HepG2 (cell line): ENCODE measurements around the gene SDHAF1. TPM values are rescaled to one million over a fixed set of nuclear protein-coding genes. Genes with fewer than 3 reads are reported as not detected.

Experiments
- AGO2 ChIP-seq: fragments of 200-400 bp; formaldehyde crosslinking; optimal IDR thresholded peaks from 2 replicates; pipeline ENCODE3; 2017; ENCODE audit warnings: mild to moderate bottlenecking, low read depth, low read length, moderate library complexity
- KDM2A ChIP-seq: sonication (generic); formaldehyde crosslinking; IDR thresholded peaks from 2 replicates; pipeline ENCODE4 v1.4.0; 2020; ENCODE audit warnings: low read depth, missing genetic modification reagents, borderline replicate concordance
- KMT2A ChIP-seq: sonication (generic); formaldehyde crosslinking; IDR thresholded peaks from 2 replicates; pipeline ENCODE4 v1.4.0; 2020; ENCODE audit warnings: missing genetic modification reagents
- ZNF225 ChIP-seq: sonication (generic); formaldehyde crosslinking; IDR thresholded peaks from 2 replicates; pipeline ENCODE4 v1.4.0; 2020; ENCODE audit warnings: mild to moderate bottlenecking, missing genetic modification reagents
- ZNF552 ChIP-seq: sonication (generic); formaldehyde crosslinking; IDR thresholded peaks from 2 replicates; pipeline ENCODE4 v1.9.0; 2022; ENCODE audit warnings: missing genetic modification reagents, mild to moderate bottlenecking, borderline replicate concordance
- ZNF629 ChIP-seq: sonication (generic); formaldehyde crosslinking; conservative IDR thresholded peaks from 2 replicates; pipeline ENCODE4 v1.5.0; 2020; ENCODE audit warnings: missing genetic modification reagents
- polyA plus RNA-seq, 8 experiments: library from polyadenylated mRNA; depleted of rRNA in 3 of 8; stranded (reverse) in 7 of 8; unstranded in 1 of 8; fragments of >200 nt; fragmentation: Illumina TruSeq in 4 of 8; extraction: Trizol in 4 of 8; gene quantifications; 2 replicates each; pipeline versions ENCODE4 v1.2.1 to v1.2.3, GENCODE V29; 2011 to 2016; ENCODE audit warnings: low read depth in 4 of 8, missing spikeins in 1 of 8, mixed read lengths in 1 of 8; ENCODE audit not compliant: insufficient read depth in 1 of 8
- total RNA-seq, 5 experiments: library from RNA; depleted of rRNA; stranded (reverse); fragments of >200 nt; fragmentation: Illumina TruSeq; extraction: Trizol; gene quantifications; 2 replicates each; pipeline ENCODE4 v1.2.3, GENCODE V29; 2016; ENCODE audit warnings: low read depth in 1 of 5
- TF ChIP-seq, protein P1 (sequence below): IDR thresholded peaks from 2 replicates; pipeline ENCODE4 v1.6.1; 2016; ENCODE audit warnings: low read depth, missing genetic modification reagents, missing compliant biosample characterization
- TF ChIP-seq, protein P2 (sequence below): sonication (generic); formaldehyde crosslinking; IDR thresholded peaks from 2 replicates; pipeline ENCODE4 v1.8.1; 2022; ENCODE audit warnings: low read depth, mild to moderate bottlenecking, missing genetic modification reagents
- TF ChIP-seq, protein P3 (sequence below), 2 experiments: sonication (generic) in 1 of 2; formaldehyde crosslinking in 1 of 2; IDR thresholded peaks; 2 replicates each; pipeline versions ENCODE4 v1.6.1 to v1.9.0; 2014 to 2022; ENCODE audit warnings: antibody characterized with exemption in 1 of 2, borderline replicate concordance in 1 of 2, inconsistent platforms in 1 of 2, low read depth in 1 of 2, missing genetic modification reagents in 1 of 2

The SDHAF1 gene
- total and polyA plus RNA-seq, 2 of the 13 experiments (the other 11 are each of a cell fraction or from before 2014, with no cell fraction given) = 17.8 to 22.8 TPM

DNA sequence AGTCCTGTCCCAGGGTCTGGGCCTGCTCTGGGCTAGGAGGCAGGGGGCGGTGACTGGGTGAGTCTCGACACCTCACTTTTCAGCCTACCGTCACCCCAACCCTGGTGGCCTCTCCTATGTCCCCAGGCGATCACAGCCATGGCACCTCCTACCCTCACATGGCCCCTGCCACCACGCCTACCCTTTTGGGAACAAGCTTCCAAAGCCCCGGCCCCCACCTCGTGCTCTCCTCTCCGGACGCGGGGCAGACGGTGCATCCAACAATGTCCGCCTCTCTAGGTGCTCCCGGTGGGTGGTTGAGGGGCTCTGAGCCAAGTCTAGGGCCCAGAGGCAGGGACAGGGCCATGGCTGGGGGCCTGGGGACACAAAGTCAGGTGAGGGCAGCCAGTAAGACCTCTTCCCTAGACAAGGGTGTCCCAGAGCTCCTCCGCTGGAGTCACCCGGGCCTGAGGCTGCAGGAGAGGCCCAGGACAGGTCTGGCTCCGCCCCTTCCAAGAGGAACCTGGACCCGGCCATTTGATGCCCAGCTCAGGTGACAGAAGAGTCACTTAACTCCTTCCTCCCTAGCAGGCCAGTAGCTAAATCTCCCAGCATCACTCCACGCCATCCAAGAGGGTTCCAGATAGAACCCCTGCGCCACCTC, 13.5 kb downstream of the SDHAF1 start, which contains the start of gene SYNE4 (continued):
- TF ChIP-seq, protein P1, sequence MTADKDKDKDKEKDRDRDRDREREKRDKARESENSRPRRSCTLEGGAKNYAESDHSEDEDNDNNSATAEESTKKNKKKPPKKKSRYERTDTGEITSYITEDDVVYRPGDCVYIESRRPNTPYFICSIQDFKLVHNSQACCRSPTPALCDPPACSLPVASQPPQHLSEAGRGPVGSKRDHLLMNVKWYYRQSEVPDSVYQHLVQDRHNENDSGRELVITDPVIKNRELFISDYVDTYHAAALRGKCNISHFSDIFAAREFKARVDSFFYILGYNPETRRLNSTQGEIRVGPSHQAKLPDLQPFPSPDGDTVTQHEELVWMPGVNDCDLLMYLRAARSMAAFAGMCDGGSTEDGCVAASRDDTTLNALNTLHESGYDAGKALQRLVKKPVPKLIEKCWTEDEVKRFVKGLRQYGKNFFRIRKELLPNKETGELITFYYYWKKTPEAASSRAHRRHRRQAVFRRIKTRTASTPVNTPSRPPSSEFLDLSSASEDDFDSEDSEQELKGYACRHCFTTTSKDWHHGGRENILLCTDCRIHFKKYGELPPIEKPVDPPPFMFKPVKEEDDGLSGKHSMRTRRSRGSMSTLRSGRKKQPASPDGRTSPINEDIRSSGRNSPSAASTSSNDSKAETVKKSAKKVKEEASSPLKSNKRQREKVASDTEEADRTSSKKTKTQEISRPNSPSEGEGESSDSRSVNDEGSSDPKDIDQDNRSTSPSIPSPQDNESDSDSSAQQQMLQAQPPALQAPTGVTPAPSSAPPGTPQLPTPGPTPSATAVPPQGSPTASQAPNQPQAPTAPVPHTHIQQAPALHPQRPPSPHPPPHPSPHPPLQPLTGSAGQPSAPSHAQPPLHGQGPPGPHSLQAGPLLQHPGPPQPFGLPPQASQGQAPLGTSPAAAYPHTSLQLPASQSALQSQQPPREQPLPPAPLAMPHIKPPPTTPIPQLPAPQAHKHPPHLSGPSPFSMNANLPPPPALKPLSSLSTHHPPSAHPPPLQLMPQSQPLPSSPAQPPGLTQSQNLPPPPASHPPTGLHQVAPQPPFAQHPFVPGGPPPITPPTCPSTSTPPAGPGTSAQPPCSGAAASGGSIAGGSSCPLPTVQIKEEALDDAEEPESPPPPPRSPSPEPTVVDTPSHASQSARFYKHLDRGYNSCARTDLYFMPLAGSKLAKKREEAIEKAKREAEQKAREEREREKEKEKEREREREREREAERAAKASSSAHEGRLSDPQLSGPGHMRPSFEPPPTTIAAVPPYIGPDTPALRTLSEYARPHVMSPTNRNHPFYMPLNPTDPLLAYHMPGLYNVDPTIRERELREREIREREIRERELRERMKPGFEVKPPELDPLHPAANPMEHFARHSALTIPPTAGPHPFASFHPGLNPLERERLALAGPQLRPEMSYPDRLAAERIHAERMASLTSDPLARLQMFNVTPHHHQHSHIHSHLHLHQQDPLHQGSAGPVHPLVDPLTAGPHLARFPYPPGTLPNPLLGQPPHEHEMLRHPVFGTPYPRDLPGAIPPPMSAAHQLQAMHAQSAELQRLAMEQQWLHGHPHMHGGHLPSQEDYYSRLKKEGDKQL (CRISPR knock-in tag) = no peak
- peak; percentile 88 for TF ChIP-seq KDM2A (CRISPR knock-in tag)
- peak; percentile 71; the same call in 1 of the 2 replicates for TF ChIP-seq ZNF225 (CRISPR knock-in tag)
- TF ChIP-seq, protein P2, sequence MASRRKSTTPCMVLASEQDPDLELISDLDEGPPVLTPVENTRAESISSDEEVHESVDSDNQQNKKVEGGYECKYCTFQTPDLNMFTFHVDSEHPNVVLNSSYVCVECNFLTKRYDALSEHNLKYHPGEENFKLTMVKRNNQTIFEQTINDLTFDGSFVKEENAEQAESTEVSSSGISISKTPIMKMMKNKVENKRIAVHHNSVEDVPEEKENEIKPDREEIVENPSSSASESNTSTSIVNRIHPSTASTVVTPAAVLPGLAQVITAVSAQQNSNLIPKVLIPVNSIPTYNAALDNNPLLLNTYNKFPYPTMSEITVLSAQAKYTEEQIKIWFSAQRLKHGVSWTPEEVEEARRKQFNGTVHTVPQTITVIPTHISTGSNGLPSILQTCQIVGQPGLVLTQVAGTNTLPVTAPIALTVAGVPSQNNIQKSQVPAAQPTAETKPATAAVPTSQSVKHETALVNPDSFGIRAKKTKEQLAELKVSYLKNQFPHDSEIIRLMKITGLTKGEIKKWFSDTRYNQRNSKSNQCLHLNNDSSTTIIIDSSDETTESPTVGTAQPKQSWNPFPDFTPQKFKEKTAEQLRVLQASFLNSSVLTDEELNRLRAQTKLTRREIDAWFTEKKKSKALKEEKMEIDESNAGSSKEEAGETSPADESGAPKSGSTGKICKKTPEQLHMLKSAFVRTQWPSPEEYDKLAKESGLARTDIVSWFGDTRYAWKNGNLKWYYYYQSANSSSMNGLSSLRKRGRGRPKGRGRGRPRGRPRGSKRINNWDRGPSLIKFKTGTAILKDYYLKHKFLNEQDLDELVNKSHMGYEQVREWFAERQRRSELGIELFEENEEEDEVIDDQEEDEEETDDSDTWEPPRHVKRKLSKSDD (CRISPR knock-in tag) = no peak
- TF ChIP-seq KMT2A = no peak
- TF ChIP-seq, protein P3, sequence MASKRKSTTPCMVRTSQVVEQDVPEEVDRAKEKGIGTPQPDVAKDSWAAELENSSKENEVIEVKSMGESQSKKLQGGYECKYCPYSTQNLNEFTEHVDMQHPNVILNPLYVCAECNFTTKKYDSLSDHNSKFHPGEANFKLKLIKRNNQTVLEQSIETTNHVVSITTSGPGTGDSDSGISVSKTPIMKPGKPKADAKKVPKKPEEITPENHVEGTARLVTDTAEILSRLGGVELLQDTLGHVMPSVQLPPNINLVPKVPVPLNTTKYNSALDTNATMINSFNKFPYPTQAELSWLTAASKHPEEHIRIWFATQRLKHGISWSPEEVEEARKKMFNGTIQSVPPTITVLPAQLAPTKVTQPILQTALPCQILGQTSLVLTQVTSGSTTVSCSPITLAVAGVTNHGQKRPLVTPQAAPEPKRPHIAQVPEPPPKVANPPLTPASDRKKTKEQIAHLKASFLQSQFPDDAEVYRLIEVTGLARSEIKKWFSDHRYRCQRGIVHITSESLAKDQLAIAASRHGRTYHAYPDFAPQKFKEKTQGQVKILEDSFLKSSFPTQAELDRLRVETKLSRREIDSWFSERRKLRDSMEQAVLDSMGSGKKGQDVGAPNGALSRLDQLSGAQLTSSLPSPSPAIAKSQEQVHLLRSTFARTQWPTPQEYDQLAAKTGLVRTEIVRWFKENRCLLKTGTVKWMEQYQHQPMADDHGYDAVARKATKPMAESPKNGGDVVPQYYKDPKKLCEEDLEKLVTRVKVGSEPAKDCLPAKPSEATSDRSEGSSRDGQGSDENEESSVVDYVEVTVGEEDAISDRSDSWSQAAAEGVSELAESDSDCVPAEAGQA (IDR thresholded peaks at IDR 0.05; ENCODE audit: low read depth) = no peak
- TF ChIP-seq, protein P3 (CRISPR knock-in tag; IDR thresholded peaks at IDR 0.05; ENCODE audit: borderline replicate concordance) = no peak
- TF ChIP-seq ZNF552 (CRISPR knock-in tag) = no peak
- no peak for TF ChIP-seq ZNF629 (CRISPR knock-in tag)
- TF ChIP-seq AGO2 = peak; percentile 78
